H1 (cell line): ENCODE data around the gene R3HDM2. TPM values are rescaled to one million over a fixed set of nuclear protein-coding genes. Genes with fewer than 3 reads are reported as not detected.

Source experiments
- CTCF ChIA-PET: fragments of 300-600 bp; sonication (Branson Sonifier 250); formaldehyde crosslinking; loops from one replicate; lab custom pipeline; 2021; ENCODE audit not compliant: partially characterized antibody; lab: Charles Lee
- POLR2A ChIA-PET: fragments of 300-600 bp; sonication (Branson Sonifier 250); formaldehyde crosslinking; loops from one replicate; lab custom pipeline; 2021; ENCODE audit warnings: inconsistent platforms; ENCODE audit not compliant: partially characterized antibody; lab: Charles Lee
- DNase-seq, 2 experiments: peaks; one replicate each; pipeline versions ENCODE4 v3.0.0 to v3.0.0-alpha.2; 2010 to 2022; ENCODE audit warnings: low spot score in 2 of 2, low read depth in 1 of 2, mixed read lengths in 1 of 2
- FAIRE-seq: peaks from 2 replicates; lab custom pipeline; 2011; peaks lifted over from hg19 to GRCh38; lab: Jason Lieb, UNC
- H2AFZ ChIP-seq: 2 replicates; pipeline ENCODE4 v1.8.1; 2012; ENCODE audit warnings: low read length, inconsistent platforms
- H2AK5ac ChIP-seq: 2 replicates; pipeline ENCODE4 v1.6.1; 2013; ENCODE audit warnings: low read depth, low read length
- H2BK120ac ChIP-seq: replicated peaks from 2 replicates; pipeline ENCODE3; 2013; ENCODE audit warnings: low read depth, low read length, inconsistent platforms
- H2BK12ac ChIP-seq: 2 replicates; pipeline ENCODE4 v1.6.1; 2013; ENCODE audit warnings: low read depth, low read length
- H2BK15ac ChIP-seq: 2 replicates; pipeline ENCODE4 v1.6.1; 2013; ENCODE audit warnings: low read length
- H2BK20ac ChIP-seq: 2 replicates; pipeline ENCODE4 v1.6.1; 2013; ENCODE audit warnings: low read length
- H2BK5ac ChIP-seq: 2 replicates; pipeline ENCODE4 v1.6.1; 2013; ENCODE audit warnings: low read depth, low read length
- H3K14ac ChIP-seq: 2 replicates; pipeline ENCODE4 v1.6.1; 2013; ENCODE audit warnings: inconsistent platforms; ENCODE audit not compliant: insufficient read length
- H3K18ac ChIP-seq: 2 replicates; pipeline ENCODE4 v1.6.1; 2013; ENCODE audit warnings: low read length; ENCODE audit errors: extremely low read depth
- H3K23ac ChIP-seq: 2 replicates; pipeline ENCODE4 v1.6.1; 2013; ENCODE audit warnings: inconsistent platforms; ENCODE audit not compliant: insufficient read length
- H3K23me2 ChIP-seq: 2 replicates; pipeline ENCODE4 v1.6.1; 2013; ENCODE audit warnings: low read depth, low read length
- H3K27ac ChIP-seq: 2 replicates; pipeline ENCODE4 v1.6.1; 2011; ENCODE audit warnings: low read depth, low read length, inconsistent platforms
- H3K27me3 ChIP-seq, 4 experiments: replicated peaks in 1 of 4; 1 replicate in 1 of 4; 2 replicates in 3 of 4; pipeline versions ENCODE4 v1.6.1 to v1.8.1; 2011 to 2013; ENCODE audit warnings: low read length in 3 of 4, mild to moderate bottlenecking in 3 of 4, inconsistent platforms in 2 of 4, mixed read lengths in 2 of 4, moderate library complexity in 1 of 4; ENCODE audit not compliant: control insufficient read depth in 3 of 4, insufficient read depth in 3 of 4; ENCODE audit errors: extremely low read depth in 1 of 4
- H3K36me3 ChIP-seq, 4 experiments: 2 replicates each; pipeline versions ENCODE4 v1.6.1 to v1.8.1; 2011 to 2013; ENCODE audit warnings: mild to moderate bottlenecking in 4 of 4, low read length in 3 of 4, moderate library complexity in 2 of 4, control low read depth in 1 of 4, inconsistent platforms in 1 of 4; ENCODE audit not compliant: insufficient read depth in 4 of 4, control insufficient read depth in 2 of 4
- H3K4ac ChIP-seq: replicated peaks from 2 replicates; pipeline ENCODE3; 2013; ENCODE audit warnings: low read length, low read depth, mixed read lengths, inconsistent platforms; ENCODE audit not compliant: insufficient read length
- H3K4me1 ChIP-seq, 4 experiments: replicated peaks in 1 of 4; 1 replicate in 1 of 4; 2 replicates in 3 of 4; pipeline versions ENCODE4 v1.6.1 to v1.8.1; 2011 to 2013; ENCODE audit warnings: low read length in 3 of 4, inconsistent platforms in 2 of 4, mixed read lengths in 1 of 4; ENCODE audit not compliant: insufficient read depth in 4 of 4, control insufficient read depth in 3 of 4
- H3K4me2 ChIP-seq, 2 experiments: 2 replicates each; pipeline versions ENCODE4 v1.6.1 to v1.8.1; 2011 to 2013; ENCODE audit warnings: low read depth in 2 of 2, low read length in 2 of 2, control low read depth in 1 of 2, inconsistent platforms in 1 of 2, mild to moderate bottlenecking in 1 of 2; ENCODE audit not compliant: insufficient read depth in 1 of 2
- H3K4me3 ChIP-seq, 4 experiments: fragments of 200-600, 300-600 bp in 1 of 4; sonication (generic), shearing (Covaris generic), sonication (Bioruptor Twin) in 1 of 4; 2 replicates each; pipeline versions ENCODE4 v1.5.1 to v1.8.1; 2011 to 2016; ENCODE audit warnings: low read length in 4 of 4, low read depth in 3 of 4, control low read depth in 2 of 4, inconsistent platforms in 2 of 4, mild to moderate bottlenecking in 2 of 4, mixed read lengths in 1 of 4, moderate library complexity in 1 of 4; ENCODE audit not compliant: insufficient read depth in 2 of 4; ENCODE audit errors: extremely low read depth in 1 of 4
- H3K56ac ChIP-seq: replicated peaks from 2 replicates; pipeline ENCODE3; 2013; ENCODE audit warnings: low read depth, mild to moderate bottlenecking, mixed read lengths, low read length, inconsistent platforms; ENCODE audit not compliant: insufficient read length
- H3K79me1 ChIP-seq: 2 replicates; pipeline ENCODE4 v1.6.1; 2013; ENCODE audit warnings: low read depth, low read length, control low read depth
- H3K79me2 ChIP-seq, 2 experiments: 2 replicates each; pipeline versions ENCODE4 v1.6.1 to v1.8.1; 2012 to 2013; ENCODE audit warnings: low read length in 2 of 2, mild to moderate bottlenecking in 2 of 2, inconsistent platforms in 1 of 2; ENCODE audit not compliant: insufficient read depth in 2 of 2, control insufficient read depth in 1 of 2
- H3K9ac ChIP-seq, 4 experiments: replicated peaks in 1 of 4; 1 replicate in 1 of 4; 2 replicates in 3 of 4; pipeline versions ENCODE4 v1.6.1 to v1.8.1; 2011 to 2013; ENCODE audit warnings: low read depth in 3 of 4, low read length in 3 of 4, control low read depth in 2 of 4, mild to moderate bottlenecking in 2 of 4, moderate library complexity in 2 of 4, inconsistent platforms in 1 of 4; ENCODE audit errors: extremely low read depth in 1 of 4
- H3K9me3 ChIP-seq, 2 experiments: 2 replicates each; pipeline versions ENCODE4 v1.6.1 to v1.8.1; 2012 to 2013; ENCODE audit warnings: mild to moderate bottlenecking in 2 of 2, moderate library complexity in 2 of 2, control low read depth in 1 of 2, inconsistent platforms in 1 of 2, low read depth in 1 of 2, low read length in 1 of 2, mixed read lengths in 1 of 2; ENCODE audit not compliant: insufficient read depth in 2 of 2
- H4K20me1 ChIP-seq, 2 experiments: replicated peaks in 1 of 2; 2 replicates each; pipeline versions ENCODE3 to v1.8.1; 2011 to 2013; ENCODE audit warnings: inconsistent platforms in 2 of 2, low read length in 2 of 2, mild to moderate bottlenecking in 1 of 2; ENCODE audit not compliant: insufficient read depth in 2 of 2, control insufficient read depth in 1 of 2
- H4K5ac ChIP-seq: 2 replicates; pipeline ENCODE4 v1.6.1; 2013; ENCODE audit warnings: low read length, low read depth, mixed read lengths, inconsistent platforms; ENCODE audit not compliant: insufficient read length
- H4K8ac ChIP-seq: 2 replicates; pipeline ENCODE4 v1.8.0; 2013; ENCODE audit warnings: mild to moderate bottlenecking, moderate library complexity, low read length, inconsistent platforms; ENCODE audit not compliant: insufficient read depth; ENCODE audit errors: extremely low read depth
- H4K91ac ChIP-seq: replicated peaks from 2 replicates; pipeline ENCODE3; 2013; ENCODE audit warnings: low read length, mixed read lengths, inconsistent platforms; ENCODE audit not compliant: insufficient read length
- ASH2L ChIP-seq: fragments of 200-600, 300-600 bp; sonication (generic); IDR thresholded peaks from one replicate; pipeline ENCODE4 v1.7.1; 2017; ENCODE audit warnings: low read length
- CREB1 ChIP-seq: IDR thresholded peaks from 2 replicates; pipeline ENCODE4 v1.6.1; 2012; ENCODE audit warnings: inconsistent platforms
- EZH2 ChIP-seq: fragments of 200-600 bp; sonication (generic); IDR thresholded peaks from 2 replicates; pipeline ENCODE4 v1.7.1; 2012; ENCODE audit warnings: low read depth, mild to moderate bottlenecking, moderate library complexity, low read length, inconsistent platforms; ENCODE audit not compliant: severe bottlenecking
- HDAC6 ChIP-seq: IDR thresholded peaks from one replicate; pipeline ENCODE4 v1.7.1; 2012; ENCODE audit warnings: low read depth, mild to moderate bottlenecking, inconsistent platforms, low read length, moderate library complexity
- TCF12 ChIP-seq: IDR thresholded peaks from 2 replicates; pipeline ENCODE4 v1.6.1; 2011; ENCODE audit warnings: low read depth, mild to moderate bottlenecking, low read length
- WGBS, 2 experiments: shearing (Covaris generic) in 1 of 2; methylation state at CpG; one replicate each; pipeline versions ENCODE4 v1.1.6 to v1.1.7; 2013 to 2015; ENCODE audit warnings: low lambda C conversion rate in 2 of 2, mixed read lengths in 2 of 2, inconsistent platforms in 1 of 2, low coverage in 1 of 2, missing lambda C conversion rate in 1 of 2; ENCODE audit not compliant: insufficient replicate concordance in 2 of 2, insufficient coverage in 1 of 2, insufficient read length in 1 of 2; ENCODE audit errors: extremely low coverage in 1 of 2, missing lambda C conversion rate in 1 of 2; 5-methylcytosine and 5-hydroxymethylcytosine counted together
- polyA plus RNA-seq, 7 experiments: library from polyadenylated mRNA; depleted of rRNA in 3 of 7; stranded (reverse) in 5 of 7; unstranded in 2 of 7; fragments of >200 nt in 5 of 7; fragments of 200-250 nt in 2 of 7; gene quantifications; 1 replicate in 5 of 7; 2 replicates in 1 of 7; 4 replicates in 1 of 7; pipeline versions ENCODE4 v1.2.1 to v1.2.3, GENCODE V29; 2011 to 2013; ENCODE audit warnings: missing spikeins in 2 of 7, mixed read lengths in 2 of 7
- total RNA-seq: library from RNA; stranded (reverse); fragmentation: NEBNext Ultra II Directional; extraction: Animal tissue kit (Norgen Biotek cat#: 25700); gene quantifications from 2 replicates; pipeline ENCODE4 v1.2.1, GENCODE V29; 2021

Gene R3HDM2
- total and polyA plus RNA-seq, 2 of the 8 experiments (the other 6 are each of a cell fraction or from before 2014, with no cell fraction given): 25.6 to 27.0 TPM

DNA sequence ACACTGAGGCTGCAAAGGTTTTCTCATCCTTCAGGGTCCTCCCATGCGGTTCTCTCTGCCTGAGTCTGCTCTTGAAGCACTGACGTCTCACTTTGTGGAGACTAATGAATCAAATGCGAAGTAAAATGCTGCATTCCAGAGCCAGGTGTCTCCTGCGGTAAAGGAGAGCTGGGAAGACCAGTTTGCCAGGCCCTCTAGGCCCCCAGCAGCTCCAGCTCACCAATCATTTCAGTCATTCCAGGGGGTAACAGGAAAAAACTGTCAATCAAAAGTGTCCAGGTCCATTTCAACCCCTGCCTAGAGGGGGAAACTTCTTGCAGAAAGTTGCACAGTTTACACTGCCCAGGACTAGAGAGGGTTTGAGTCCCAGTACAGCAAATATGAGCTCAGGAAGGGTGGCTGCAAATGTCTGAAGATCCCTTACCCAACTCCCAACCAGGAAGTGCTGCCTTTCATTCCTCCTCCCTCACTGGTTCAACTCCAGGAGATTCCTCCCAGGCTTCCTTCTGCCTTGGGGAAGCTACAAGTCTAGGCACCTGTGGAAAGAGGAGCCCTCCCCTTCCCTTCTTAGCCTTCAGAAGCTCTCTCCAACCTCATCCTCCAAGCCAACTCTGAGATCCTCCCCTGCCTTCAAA, 217.0 kb downstream of the R3HDM2 start:
- Histone ChIP-seq H2BK12ac (peak overlapping the region; percentile 28; the same call in 1 of the 2 replicates), H4K91ac (no peak overlapping the region), H2BK5ac (no peak overlapping the region), H3K4me1 (peaks cover 9 to 35% (median 25%) of the 10 kb centered on the region in 4 experiments), H3K79me2 (no peaks in the 10 kb centered on the region), H3K18ac (no peak overlapping the region), H2AFZ (no peak overlapping the region), H4K5ac (no peak overlapping the region), H3K36me3 (peaks cover 5 to 36% (median 20%) of the 10 kb centered on the region in 4 experiments; a peak in 7 of 8 replicates), H2BK15ac (no peak overlapping the region), H3K4ac (no peak overlapping the region), H4K20me1 (peaks cover 11 to 25% of the 10 kb centered on the region in 2 experiments), H2BK120ac (no peak overlapping the region), H2BK20ac (no peak overlapping the region), H2AK5ac (no peak overlapping the region), H3K27ac (no peak overlapping the region), H3K79me1 (no peaks in the 10 kb centered on the region), H3K23ac (no peak overlapping the region), H4K8ac (no peak overlapping the region), H3K27me3 (peaks cover 39 to 51% (median 49%) of the 10 kb centered on the region in 4 experiments), H3K4me3 (peak overlapping the region in 3 of 4 experiments; percentile 4 to 13 (median 12); a peak in 3 of 8 replicates), H3K23me2 (peaks cover 7% of the 10 kb centered on the region; the same call in 1 of the 2 replicates), H3K4me2 (peak overlapping the region; percentile 2 to 47), H3K9me3 (no peaks in the 10 kb centered on the region), H3K56ac (no peak overlapping the region), H3K14ac (no peak overlapping the region), H3K9ac (0 out of 7 replicates have a peak overlapping the region, but pooled peaks of 1 of the 4 experiments have one; percentile 3)
- TF ChIP-seq CREB1 (no peak), ASH2L (peak; percentile 9), HDAC6 (no peak), TCF12 (peak; percentile 81; the same call in 1 of the 2 replicates), EZH2 (no peak)
- ChIA-PET POLR2A (interaction anchor here (0.8 to 8.8 kb wide), 19 partner anchors 9 to 127 kb away, joined by 3 to 686 read pairs (median 5); partner anchors contain the start of genes SHMT2 and STAT6), CTCF (interaction anchor here (0.6 to 10.1 kb wide), 52 partner anchors 9 to 623 kb away, joined by 3 to 726 read pairs (median 4); partner anchors contain the start of genes GLI1, LRP1, LRP1-AS and SHMT2)
- FAIRE-seq (peak; percentile 69), DNase-seq (no peak)
- WGBS, 2 experiments: 45% methylated on average over 4 of the region's 4 CpGs; no CpG with 5 or more reads in 1 of the 2 experiments
